HG03469 (cell line): ENCODE results near the gene TAAR9.

Experiments
- ATAC-seq: cut with Tn5 transposase; IDR thresholded peaks from one replicate; pipeline ENCODE4 v1.9.1; 2021; ENCODE audit warnings: mild to moderate bottlenecking, moderate library complexity, moderate number of reproducible peaks; ENCODE audit not compliant: unreplicated experiment

TAAR9 gene

GRCh38 chr6:132537977-132538376 is at the start of gene TAAR9:
TSS of gene TAAR9 (plus strand) at chr6:132538277. CDS start at chr6:132538290, 13 bp downstream.
- no peak for ATAC-seq

DNA sequence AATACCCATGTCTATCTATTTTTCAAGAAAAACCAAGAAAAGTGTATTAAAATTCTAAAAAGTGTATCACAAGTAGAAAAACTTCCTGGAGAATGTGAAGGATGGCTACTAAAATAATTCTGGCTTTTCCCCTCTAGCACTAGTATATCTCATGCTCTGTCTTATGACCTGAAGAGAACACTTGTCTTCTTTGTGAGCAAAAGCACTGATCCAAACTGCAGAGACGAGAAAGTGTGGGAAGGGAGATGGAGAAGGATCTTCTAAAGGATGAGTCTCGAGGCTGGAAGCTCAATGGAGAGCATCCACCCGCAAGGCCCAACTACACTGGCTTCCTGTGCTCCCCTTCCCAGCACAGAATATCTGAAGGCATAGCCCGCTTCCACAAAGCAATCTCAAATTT is 48.7 kb upstream of the TAAR9 start:
- no peak for ATAC-seq

DNA sequence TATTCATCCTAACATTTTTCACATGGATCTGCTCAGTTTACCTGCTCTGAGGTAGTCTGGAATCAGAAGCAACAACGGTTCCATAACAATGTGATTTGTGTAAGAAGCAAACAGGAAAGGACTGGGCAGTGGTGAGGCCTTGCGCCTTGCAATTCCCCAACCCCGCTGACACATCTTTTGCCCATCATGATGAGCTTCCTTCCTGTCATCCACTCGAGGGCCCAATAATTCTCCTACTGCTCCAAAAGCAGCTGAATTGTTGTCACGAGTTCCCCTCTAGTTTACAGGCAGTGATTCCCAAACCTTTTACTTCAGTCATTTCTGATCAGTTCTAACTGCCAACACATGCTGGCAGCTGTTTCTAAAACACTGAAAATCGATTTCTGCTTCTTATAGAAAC is 48.1 kb upstream of the TAAR9 start:
- no peak for ATAC-seq

DNA sequence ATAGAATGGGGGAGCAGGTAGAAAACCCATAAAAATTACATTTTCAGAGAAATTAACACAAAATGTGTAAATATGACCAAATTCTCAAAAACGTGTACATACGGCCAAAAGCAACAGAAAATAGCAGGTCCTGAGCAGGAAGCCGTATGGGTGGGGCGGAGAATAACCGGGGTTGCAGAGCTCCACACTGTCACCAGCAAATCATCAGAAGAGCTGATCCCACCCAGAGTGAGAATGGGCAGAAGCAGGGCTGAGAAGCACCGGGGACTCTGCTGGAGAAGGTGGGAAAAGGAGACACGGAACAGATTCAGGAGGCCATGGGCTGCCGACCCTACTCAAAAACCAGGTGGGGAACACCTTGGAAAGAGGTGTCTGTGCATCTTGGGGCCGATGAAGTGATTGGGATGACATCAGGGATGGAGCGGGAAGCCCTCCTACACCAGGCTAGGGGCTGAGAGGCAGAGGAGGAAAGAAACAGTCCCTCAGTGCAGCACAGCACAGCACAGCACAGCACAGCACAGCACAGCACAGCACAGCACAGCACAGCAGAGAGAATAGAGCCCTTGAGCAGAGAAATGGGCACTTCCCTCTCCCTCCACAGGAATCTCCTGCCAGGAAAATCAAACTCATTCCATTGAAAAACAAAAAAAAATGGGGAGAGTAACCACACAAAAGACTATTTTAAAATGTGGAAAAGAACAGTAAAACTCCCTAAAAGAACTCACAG is 47.4 kb upstream of the TAAR9 start:
- ATAC-seq = no peak

DNA sequence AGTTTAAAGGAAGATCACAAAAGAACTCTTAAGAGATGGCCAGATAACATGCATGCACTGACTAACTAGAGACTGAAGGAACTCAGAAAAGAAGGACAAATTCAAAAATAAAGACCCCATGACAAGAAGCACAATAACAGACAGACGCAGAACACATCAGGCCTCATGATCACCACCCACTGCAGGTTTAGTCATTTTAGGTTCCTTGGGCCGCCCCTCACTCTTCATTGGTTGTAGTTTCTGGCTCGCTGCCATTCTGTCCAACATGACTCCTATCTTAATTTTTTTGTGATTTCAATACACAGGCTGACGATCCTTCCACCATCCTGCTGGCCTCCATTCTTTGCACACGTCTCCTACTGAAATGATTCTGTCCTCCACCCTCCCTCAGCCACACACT is 46.8 kb upstream of the TAAR9 start:
- ATAC-seq = no peak

GRCh38 chr6:132491881-132492280 is 46.2 kb upstream of the TAAR9 start:
- ATAC-seq = no peak

DNA sequence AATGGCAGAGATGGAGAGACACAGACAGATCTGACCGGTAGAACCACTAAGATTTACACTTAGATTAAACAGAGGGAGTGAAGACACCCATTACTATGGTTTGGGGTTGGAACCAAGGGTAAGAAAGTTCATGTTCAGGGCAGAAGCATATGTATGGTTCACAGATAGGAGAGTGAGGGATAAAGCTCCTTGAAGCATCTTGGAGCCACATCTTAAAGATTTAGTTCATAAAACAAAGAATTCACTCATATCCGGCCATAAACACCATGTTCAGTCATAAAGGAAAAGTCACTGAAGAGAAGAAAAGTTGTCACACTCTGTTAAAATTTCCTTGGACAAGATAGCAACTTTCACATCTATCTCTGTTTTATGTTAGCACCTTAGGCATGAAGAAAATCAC is 43.1 kb upstream of the TAAR9 start:
- ATAC-seq = peak; percentile 24

- ATAC-seq = no peak
Observed at GRCh38 chr6:132495604-132496079, 42.4 kb upstream of the TAAR9 start.

DNA sequence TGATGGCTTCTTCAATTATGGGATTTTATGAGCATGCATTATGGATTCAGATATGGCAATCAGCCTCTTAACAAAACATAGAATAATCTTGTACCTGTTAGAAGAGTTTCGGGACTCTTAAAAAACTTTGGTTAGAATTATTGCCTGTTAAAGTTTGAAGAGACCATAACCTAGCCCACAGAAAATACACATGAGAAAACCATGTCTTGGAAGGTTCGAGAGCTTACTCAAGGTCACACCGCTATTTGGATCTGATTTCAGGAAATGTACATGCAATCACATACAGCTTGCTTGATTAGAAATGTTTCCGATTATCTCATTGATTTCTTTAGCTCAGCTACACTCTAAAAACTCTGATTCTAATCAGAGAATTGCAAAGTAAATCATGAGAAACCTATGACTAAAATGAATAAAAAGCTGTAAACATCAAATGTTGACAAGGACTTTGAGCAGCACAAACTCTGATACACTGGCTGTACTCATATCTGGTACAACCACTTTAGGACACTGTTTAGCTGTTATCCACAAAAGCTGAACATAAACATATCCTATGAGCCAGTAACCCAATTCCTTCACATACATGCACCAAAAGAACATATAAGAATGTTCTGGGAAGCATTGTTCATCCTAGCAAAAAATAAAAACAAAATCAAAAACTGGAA is 41.4 kb upstream of the TAAR9 start:
- ATAC-seq = no peak

- ATAC-seq = peak; percentile 55
Observed at GRCh38 chr6:132498638-132499037, 39.4 kb upstream of the TAAR9 start.

DNA sequence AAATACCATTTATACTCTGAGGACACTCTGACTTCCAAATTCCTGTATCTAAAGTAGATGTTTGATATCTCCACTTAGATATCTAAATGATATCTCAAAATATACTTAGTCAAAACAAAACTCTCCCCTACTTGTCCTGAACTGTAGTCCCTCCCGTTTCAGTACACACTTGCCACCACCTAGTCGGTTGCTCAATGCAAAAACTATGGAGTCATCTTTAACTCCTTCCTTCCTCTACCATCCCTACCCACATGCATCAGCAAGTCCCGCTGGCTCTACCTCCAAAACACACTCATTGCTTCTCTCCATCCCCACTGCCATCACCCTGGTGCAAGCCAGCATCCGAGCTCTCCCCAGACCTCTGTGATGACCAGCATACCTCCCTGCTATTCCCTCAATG is 38.3 kb upstream of the TAAR9 start:
- no peak for ATAC-seq

DNA sequence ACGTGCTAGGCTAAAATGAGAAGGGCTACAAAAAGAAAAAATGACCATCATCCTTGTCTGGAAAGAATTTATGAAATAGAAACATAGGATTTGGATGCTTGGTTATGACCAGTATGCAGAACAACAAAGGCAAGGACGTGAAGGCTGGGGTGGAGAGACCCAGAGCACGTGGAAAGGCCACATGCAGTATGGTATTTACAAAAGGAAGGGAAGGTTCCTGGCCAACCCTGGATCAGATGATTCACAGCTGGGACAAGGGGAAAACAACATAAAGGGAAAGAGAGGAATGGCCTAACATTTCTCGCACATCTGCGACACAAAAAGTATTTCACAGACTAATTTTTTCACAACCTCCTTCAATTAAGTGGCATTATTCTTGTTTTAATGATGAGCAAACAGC is 33.3 kb upstream of the TAAR9 start:
- ATAC-seq = no peak

- ATAC-seq = no peak
Observed at GRCh38 chr6:132505158-132505557, 32.9 kb upstream of the TAAR9 start.

DNA sequence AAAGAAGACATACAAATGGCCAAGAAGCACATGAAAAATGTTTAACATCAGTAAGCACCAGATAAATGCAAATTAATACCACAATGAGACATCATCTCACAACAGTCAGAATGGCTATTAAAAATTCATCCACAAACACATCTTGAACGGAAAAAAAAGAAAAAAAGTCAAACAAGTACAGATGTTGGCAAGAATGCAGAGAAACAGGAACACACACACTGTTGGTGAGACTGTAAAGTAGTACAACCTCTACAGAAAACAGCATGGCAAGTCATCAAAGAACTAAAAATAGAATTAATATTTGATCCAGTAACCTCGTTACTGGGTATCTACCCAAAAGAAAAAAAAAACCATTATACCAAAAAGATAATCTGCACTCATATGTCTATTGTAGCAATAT is 31.6 kb upstream of the TAAR9 start:
- ATAC-seq = no peak

- no peak for ATAC-seq
Observed at GRCh38 chr6:132506869-132507808, 30.9 kb upstream of the TAAR9 start.

- ATAC-seq = no peak
Observed at GRCh38 chr6:132511210-132511830, 26.8 kb upstream of the TAAR9 start.

DNA sequence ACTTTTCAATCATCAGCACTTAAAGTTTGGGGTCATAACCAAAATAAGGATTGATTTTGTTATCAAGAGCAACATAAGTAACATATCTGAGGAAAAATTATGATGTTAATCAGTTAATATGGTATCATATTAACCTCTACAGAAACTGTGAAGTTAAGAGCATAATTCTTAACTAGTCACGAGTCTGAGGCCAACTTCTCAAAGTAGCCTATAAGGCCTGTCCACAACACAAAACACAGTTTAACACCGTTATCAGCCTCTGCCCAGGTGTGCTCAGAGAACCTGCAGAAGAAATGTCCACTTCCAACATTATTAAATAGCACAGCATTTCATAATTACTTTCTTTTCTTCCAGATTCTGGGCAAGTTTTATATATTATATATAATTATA is 26.3 kb upstream of the TAAR9 start:
- ATAC-seq = no peak

GRCh38 chr6:132512342-132512637 is 25.8 kb upstream of the TAAR9 start:
- ATAC-seq = no peak

GRCh38 chr6:132512638-132513632 is 25.1 kb upstream of the TAAR9 start, which contains the start of gene STX7:
TSS of gene STX7 (minus strand) at chr6:132513116. CDS start at chr6:132503530, 9,586 bp downstream.
- ATAC-seq = peak; percentile 72
